ENCODE measurements around the gene PRODH. TPM values are rescaled to one million over a fixed set of nuclear protein-coding genes. Genes with fewer than 3 reads are reported as not detected.
"Not testable (repeated sequence)": the region's sequence is repeated elsewhere in the genome, so short reads cannot be mapped to it uniquely, and the experiment has no call there.

Gene PRODH
- polyA plus RNA-seq, 2 donors, result 6.9 to 13.5 TPM

GRCh38 chr22:18893775-18894174, 42.3 kb downstream of the PRODH start:
- H3K4me1 ChIP-seq (ENCODE audit: control insufficient read depth in 2 of 2, insufficient read depth in 2 of 2, low read length in 1 of 2); H3K27ac ChIP-seq (ENCODE audit: low read depth in 2 of 2, low read length in 1 of 2); H3K4me3 ChIP-seq (ENCODE audit: low read depth in 1 of 2, low read length in 2 of 2); H3K36me3 ChIP-seq (ENCODE audit: control insufficient read depth in 2 of 2, insufficient read depth in 2 of 2, low read length in 1 of 2); H3K27me3 ChIP-seq (ENCODE audit: control insufficient read depth in 1 of 2, insufficient read depth in 2 of 2, low read length in 2 of 2); H3K9me3 ChIP-seq (ENCODE audit: control insufficient read depth in 2 of 2, insufficient read depth in 1 of 2, low read depth in 1 of 2, low read length in 1 of 2): not testable (repeated sequence)
- WGBS, 2 donors, result no CpG with 5 or more reads among the region's 4 CpGs

- not testable (repeated sequence) for H3K9me3 ChIP-seq (ENCODE audit: control insufficient read depth in 2 of 2, insufficient read depth in 1 of 2, low read depth in 1 of 2, low read length in 1 of 2); H3K36me3 ChIP-seq (ENCODE audit: control insufficient read depth in 2 of 2, insufficient read depth in 2 of 2, low read length in 1 of 2); H3K4me1 ChIP-seq (ENCODE audit: control insufficient read depth in 2 of 2, insufficient read depth in 2 of 2, low read length in 1 of 2); H3K27me3 ChIP-seq (ENCODE audit: control insufficient read depth in 1 of 2, insufficient read depth in 2 of 2, low read length in 2 of 2); H3K4me3 ChIP-seq (ENCODE audit: low read depth in 1 of 2, low read length in 2 of 2); H3K27ac ChIP-seq (ENCODE audit: low read depth in 2 of 2, low read length in 1 of 2)
- no CpG with 5 or more reads among the region's 5 CpGs for WGBS, 2 donors
Measured at GRCh38 chr22:18890510-18891192, 45.4 kb downstream of the PRODH start.

- H3K4me1 ChIP-seq (ENCODE audit: control insufficient read depth in 2 of 2, insufficient read depth in 2 of 2, low read length in 1 of 2), result no peaks in the 10 kb centered on the region
- no peaks in the 10 kb centered on the region for H3K9me3 ChIP-seq (ENCODE audit: control insufficient read depth in 2 of 2, insufficient read depth in 1 of 2, low read depth in 1 of 2, low read length in 1 of 2)
- WGBS, 2 donors, result 38 to 63% methylated on average over 1 of the region's 8 CpGs
- H3K36me3 ChIP-seq (ENCODE audit: control insufficient read depth in 2 of 2, insufficient read depth in 2 of 2, low read length in 1 of 2), result no peaks in the 10 kb centered on the region
- H3K27me3 ChIP-seq (ENCODE audit: control insufficient read depth in 1 of 2, insufficient read depth in 2 of 2, low read length in 2 of 2), result no peaks in the 10 kb centered on the region
- no peak overlapping the region for H3K4me3 ChIP-seq (ENCODE audit: low read depth in 1 of 2, low read length in 2 of 2)
- H3K27ac ChIP-seq (ENCODE audit: low read depth in 2 of 2, low read length in 1 of 2), result no peak overlapping the region
Measured at GRCh38 chr22:18888115-18888514, 48.0 kb downstream of the PRODH start.

DNA sequence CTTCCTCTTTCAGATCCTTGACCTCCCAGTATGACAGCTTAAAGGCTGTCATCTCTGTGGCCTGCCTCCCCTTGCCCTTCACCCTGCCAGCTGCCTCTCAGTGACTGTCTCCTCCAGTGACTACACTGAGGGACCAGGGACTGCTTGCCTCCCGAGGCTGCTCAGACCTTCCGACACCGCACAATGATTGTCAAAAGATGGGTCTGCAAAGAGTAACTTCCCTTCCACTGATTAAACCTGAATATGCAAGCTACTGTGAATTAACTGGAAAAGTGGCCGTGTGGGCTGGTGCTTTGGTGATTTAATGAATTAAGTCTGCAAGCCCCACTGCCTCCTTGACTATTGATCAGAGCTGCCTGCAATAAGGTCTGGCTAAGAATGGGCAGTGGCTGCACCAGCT, 51.6 kb downstream of the PRODH start:
- not testable (repeated sequence) for H3K36me3 ChIP-seq (ENCODE audit: control insufficient read depth in 2 of 2, insufficient read depth in 2 of 2, low read length in 1 of 2); H3K9me3 ChIP-seq (ENCODE audit: control insufficient read depth in 2 of 2, insufficient read depth in 1 of 2, low read depth in 1 of 2, low read length in 1 of 2); H3K4me3 ChIP-seq (ENCODE audit: low read depth in 1 of 2, low read length in 2 of 2); H3K27me3 ChIP-seq (ENCODE audit: control insufficient read depth in 1 of 2, insufficient read depth in 2 of 2, low read length in 2 of 2); H3K27ac ChIP-seq (ENCODE audit: low read depth in 2 of 2, low read length in 1 of 2); H3K4me1 ChIP-seq (ENCODE audit: control insufficient read depth in 2 of 2, insufficient read depth in 2 of 2, low read length in 1 of 2)
- 86 to 89% methylated on average over 4 of the region's 4 CpGs for WGBS, 2 donors

DNA sequence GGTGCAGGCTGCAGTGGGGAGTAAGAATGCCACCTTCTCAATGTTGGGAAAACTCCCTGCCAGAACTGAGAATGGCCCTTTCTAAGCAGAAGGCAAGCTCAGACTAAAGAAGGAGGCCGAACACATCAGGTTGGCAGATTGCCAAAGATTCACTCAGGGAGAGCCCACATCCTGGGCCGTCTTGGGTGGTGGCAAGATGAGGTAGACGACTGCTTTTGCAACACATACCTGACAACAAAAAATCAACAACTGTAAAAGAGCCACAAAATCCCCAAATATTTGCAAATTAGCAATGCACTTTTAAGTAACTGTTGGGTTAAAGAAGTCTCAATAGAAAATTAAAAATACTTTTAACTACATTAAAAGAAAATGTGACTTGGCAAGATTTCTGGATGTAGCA, 54.8 kb downstream of the PRODH start:
- H3K27ac ChIP-seq (ENCODE audit: low read depth in 2 of 2, low read length in 1 of 2); H3K4me3 ChIP-seq (ENCODE audit: low read depth in 1 of 2, low read length in 2 of 2); H3K4me1 ChIP-seq (ENCODE audit: control insufficient read depth in 2 of 2, insufficient read depth in 2 of 2, low read length in 1 of 2); H3K9me3 ChIP-seq (ENCODE audit: control insufficient read depth in 2 of 2, insufficient read depth in 1 of 2, low read depth in 1 of 2, low read length in 1 of 2); H3K27me3 ChIP-seq (ENCODE audit: control insufficient read depth in 1 of 2, insufficient read depth in 2 of 2, low read length in 2 of 2); H3K36me3 ChIP-seq (ENCODE audit: control insufficient read depth in 2 of 2, insufficient read depth in 2 of 2, low read length in 1 of 2): not testable (repeated sequence)
- WGBS, 2 donors, result 28 to 39% methylated on average over 3 of the region's 3 CpGs

Other genes with a start within 250 kb of the PRODH start
- gene DGCR6, start 30.0 kb downstream of the PRODH start, polyA plus RNA-seq, result under 1 TPM; 0.57 to 0.68 TPM
- gene DGCR2, start 186.1 kb upstream of the PRODH start, polyA plus RNA-seq, result 10 to 100 TPM; 32.2 to 32.9 TPM
- gene TSSK2, start 195.0 kb upstream of the PRODH start, polyA plus RNA-seq, result under 1 TPM; 0.05 to 0.06 TPM
- 10 to 100 TPM; 11.9 to 13.4 TPM for gene ESS2, start 208.4 kb upstream of the PRODH start, polyA plus RNA-seq
- not detected for gene GSC2, start 214.0 kb upstream of the PRODH start, polyA plus RNA-seq
- 10 to 100 TPM; 36.1 to 54.6 TPM for gene SLC25A1, start 242.4 kb upstream of the PRODH start, polyA plus RNA-seq

Data from esophagus (tissue), 2 donors.